H9 (cell line): Measurements from ENCODE around the gene HMG20B. TPM values are rescaled to one million over a fixed set of nuclear protein-coding genes. Genes with fewer than 3 reads are reported as not detected.
A peak's percentile ranks its signal among the peaks of the same experiment; 100 is the strongest.

Source experiments
- DNase-seq: peaks from one replicate; pipeline ENCODE4 v3.0.0-alpha.2; 2017
- H2AFZ ChIP-seq: one replicate; pipeline ENCODE4 v1.6.1; 2013; ENCODE audit warnings: mild to moderate bottlenecking, low read length, control low read depth, moderate library complexity
- H2AK5ac ChIP-seq: 2 replicates; pipeline ENCODE4 v1.6.1; 2013; ENCODE audit warnings: low read length, control low read depth, mixed read lengths; ENCODE audit not compliant: insufficient read length
- H2BK120ac ChIP-seq: one replicate; pipeline ENCODE4 v1.6.1; 2013; ENCODE audit warnings: low read depth, mild to moderate bottlenecking, low read length, control low read depth, inconsistent platforms; ENCODE audit not compliant: poor library complexity, severe bottlenecking
- H2BK12ac ChIP-seq: 2 replicates; pipeline ENCODE4 v1.6.1; 2013; ENCODE audit warnings: low read length, control low read depth, mixed read lengths, low read depth; ENCODE audit not compliant: insufficient read length
- H2BK15ac ChIP-seq: 2 replicates; pipeline ENCODE4 v1.6.1; 2013; ENCODE audit warnings: low read depth, low read length, control low read depth
- H2BK20ac ChIP-seq: one replicate; pipeline ENCODE4 v1.6.1; 2013; ENCODE audit warnings: low read depth, mild to moderate bottlenecking, low read length, control low read depth, inconsistent platforms; ENCODE audit not compliant: poor library complexity, severe bottlenecking
- H2BK5ac ChIP-seq: 2 replicates; pipeline ENCODE4 v1.6.1; 2013; ENCODE audit warnings: low read length, control low read depth, mixed read lengths; ENCODE audit not compliant: insufficient read length
- H3K14ac ChIP-seq: 2 replicates; pipeline ENCODE4 v1.6.1; 2013; ENCODE audit warnings: low read length, control low read depth; ENCODE audit not compliant: insufficient read depth
- H3K18ac ChIP-seq: 2 replicates; pipeline ENCODE4 v1.6.1; 2013; ENCODE audit warnings: low read depth, mild to moderate bottlenecking, mixed read lengths, low read length, control low read depth; ENCODE audit not compliant: insufficient read length
- H3K23ac ChIP-seq: 2 replicates; pipeline ENCODE4 v1.6.1; 2013; ENCODE audit warnings: low read length, control low read depth, mixed read lengths, low read depth; ENCODE audit not compliant: insufficient read length
- H3K23me2 ChIP-seq: 2 replicates; pipeline ENCODE4 v1.6.1; 2013; ENCODE audit warnings: low read depth, mild to moderate bottlenecking, mixed read lengths, low read length, control low read depth; ENCODE audit not compliant: insufficient read length, poor library complexity, severe bottlenecking
- H3K27ac ChIP-seq: 2 replicates; pipeline ENCODE4 v1.5.1; 2013; ENCODE audit warnings: low read length, control low read depth, mixed read lengths, low read depth; ENCODE audit not compliant: insufficient read length
- H3K27me3 ChIP-seq: 2 replicates; pipeline ENCODE4 v1.6.1; 2013; ENCODE audit warnings: low read length, control low read depth, inconsistent platforms; ENCODE audit not compliant: insufficient read depth
- H3K4ac ChIP-seq: 2 replicates; pipeline ENCODE4 v1.6.1; 2013; ENCODE audit warnings: low read depth, mild to moderate bottlenecking, control low read depth, inconsistent platforms, low read length, moderate library complexity
- H3K4me1 ChIP-seq: 2 replicates; pipeline ENCODE4 v1.6.1; 2013; ENCODE audit warnings: low read length, control low read depth, inconsistent platforms; ENCODE audit not compliant: insufficient read depth
- H3K4me2 ChIP-seq: 2 replicates; pipeline ENCODE4 v1.6.1; 2013; ENCODE audit warnings: low read length, control low read depth, mixed read lengths; ENCODE audit not compliant: insufficient read length, insufficient read depth
- H3K56ac ChIP-seq: 2 replicates; pipeline ENCODE4 v1.6.1; 2013; ENCODE audit warnings: low read depth, mild to moderate bottlenecking, mixed read lengths, low read length, control low read depth; ENCODE audit not compliant: insufficient read length
- H3K79me1 ChIP-seq: 2 replicates; pipeline ENCODE4 v1.6.1; 2013; ENCODE audit warnings: low read depth, mild to moderate bottlenecking, moderate library complexity, low read length, control low read depth, inconsistent platforms; ENCODE audit not compliant: insufficient read depth, poor library complexity, severe bottlenecking
- H3K79me2 ChIP-seq: 2 replicates; pipeline ENCODE4 v1.6.1; 2013; ENCODE audit warnings: low read length, control low read depth, inconsistent platforms; ENCODE audit not compliant: insufficient read depth
- H3K9ac ChIP-seq: 2 replicates; pipeline ENCODE4 v1.6.1; 2013; ENCODE audit warnings: low read length, control low read depth, mixed read lengths; ENCODE audit not compliant: insufficient read length; ENCODE audit errors: extremely low read depth
- H3K9me3 ChIP-seq: one replicate; pipeline ENCODE4 v1.6.1; 2013; ENCODE audit warnings: low read depth, low read length, inconsistent platforms; ENCODE audit not compliant: control insufficient read depth
- H3T11ph ChIP-seq: one replicate; pipeline ENCODE4 v1.6.1; 2013; ENCODE audit warnings: mild to moderate bottlenecking, low read length, control low read depth, inconsistent platforms
- H4K20me1 ChIP-seq: one replicate; pipeline ENCODE4 v1.6.1; 2013; ENCODE audit not compliant: control insufficient read depth, insufficient read length, insufficient read depth
- H4K5ac ChIP-seq: 2 replicates; pipeline ENCODE4 v1.6.1; 2013; ENCODE audit warnings: low read depth, mild to moderate bottlenecking, mixed read lengths, low read length, control low read depth; ENCODE audit not compliant: insufficient read length
- H4K8ac ChIP-seq: replicated peaks from 2 replicates; pipeline ENCODE4 v1.6.1; 2013; ENCODE audit warnings: low read length, control low read depth, mixed read lengths, low read depth; ENCODE audit not compliant: insufficient read length
- H4K91ac ChIP-seq: 2 replicates; pipeline ENCODE4 v1.6.1; 2013; ENCODE audit warnings: low read depth, mild to moderate bottlenecking, moderate library complexity, mixed read lengths, low read length, control low read depth; ENCODE audit not compliant: insufficient read length
- H3K27ac Mint-ChIP-seq, 3 experiments: 2 replicates in 2 of 3; 3 replicates in 1 of 3; pipeline ENCODE4 v1.8.0; 2020 to 2021; ENCODE audit warnings: mixed read lengths in 3 of 3, mild to moderate bottlenecking in 1 of 3, moderate library complexity in 1 of 3
- H3K27me3 Mint-ChIP-seq: 2 replicates; pipeline ENCODE4 v1.8.0; 2021; ENCODE audit warnings: low read depth, mild to moderate bottlenecking, moderate library complexity, mixed read lengths
- H3K36me3 Mint-ChIP-seq, 3 experiments: 2 replicates in 2 of 3; 3 replicates in 1 of 3; pipeline ENCODE4 v1.8.0; 2020 to 2021; ENCODE audit warnings: low read depth in 3 of 3, mixed read lengths in 3 of 3; ENCODE audit not compliant: insufficient read depth in 1 of 3
- H3K4me1 Mint-ChIP-seq, 2 experiments: 2 replicates each; pipeline ENCODE4 v1.8.0; 2020; ENCODE audit warnings: mixed read lengths in 2 of 2
- H3K4me3 Mint-ChIP-seq, 2 experiments: 2 replicates in 1 of 2; 3 replicates in 1 of 2; pipeline ENCODE4 v1.8.0; 2020 to 2021; ENCODE audit warnings: mild to moderate bottlenecking in 2 of 2, mixed read lengths in 2 of 2, moderate library complexity in 1 of 2
- H3K9me3 Mint-ChIP-seq, 2 experiments: 2 replicates in 1 of 2; 3 replicates in 1 of 2; pipeline ENCODE4 v1.8.0; 2020; ENCODE audit warnings: mild to moderate bottlenecking in 2 of 2, mixed read lengths in 2 of 2, moderate library complexity in 1 of 2
- WGBS: extraction: QIAGEN DNeasy Blood & Tissue Kit; methylation state at CpG from one replicate; pipeline ENCODE4 v1.1.7; 2013; ENCODE audit warnings: missing lambda C conversion rate, low lambda C conversion rate, mixed read lengths; ENCODE audit not compliant: insufficient read length; ENCODE audit errors: extremely low coverage; 5-methylcytosine and 5-hydroxymethylcytosine counted together
- total RNA-seq: library from RNA; stranded (reverse); gene quantifications from 2 replicates; pipeline ENCODE4 v1.2.1, GENCODE V29; 2021
- TF ChIP-seq, protein P1 (sequence below): fragments of 200-600 bp; sonication (generic); conservative IDR thresholded peaks from 3 replicates; pipeline ENCODE4 v1.8.0; 2021; ENCODE audit warnings: antibody characterized with exemption, mild to moderate bottlenecking

The HMG20B gene
- total RNA-seq, 1 experiment from 2014 or later = 58.1 TPM

DNA sequence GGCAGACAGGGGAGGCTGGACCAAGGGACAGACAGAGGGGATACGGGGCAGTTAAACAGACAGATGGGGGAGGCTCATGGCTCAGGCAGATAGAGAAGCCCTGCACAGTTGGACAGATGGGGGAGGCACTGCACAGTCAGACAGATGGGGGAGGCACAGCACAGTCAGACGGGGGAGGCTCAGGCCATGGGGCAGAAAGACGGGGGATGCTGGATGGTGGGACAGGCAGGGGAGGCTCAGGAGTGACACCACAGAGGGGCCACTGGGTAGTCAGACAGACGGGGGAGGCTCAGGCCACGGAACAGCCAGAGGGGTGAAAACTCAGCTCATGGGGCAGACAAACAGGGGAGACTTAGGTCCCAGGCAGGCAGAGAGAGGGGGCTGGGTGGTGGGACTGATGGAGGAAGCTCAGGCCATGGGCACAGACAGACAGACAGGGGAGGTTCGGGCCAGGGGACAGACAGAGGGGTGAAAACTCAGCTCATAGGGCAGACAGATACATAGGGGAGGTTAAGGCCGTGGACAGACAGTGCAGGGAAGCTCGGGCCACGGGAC, 16.2 kb upstream of the HMG20B start:
- no peak overlapping the region for H2BK12ac ChIP-seq
- no peak overlapping the region for H2AFZ ChIP-seq
- H4K5ac ChIP-seq = no peak overlapping the region
- peaks cover 3% of the 10 kb centered on the region for H4K20me1 ChIP-seq
- H3K14ac ChIP-seq = no peak overlapping the region
- H2AK5ac ChIP-seq = no peak overlapping the region
- DNase-seq = no peak
- H3K18ac ChIP-seq = no peak overlapping the region
- no peak overlapping the region for H3K9ac ChIP-seq
- H2BK20ac ChIP-seq = no peak overlapping the region
- no peak overlapping the region for H4K8ac ChIP-seq
- WGBS = no CpG with 5 or more reads among the region's 9 CpGs
- TF ChIP-seq, protein P1, sequence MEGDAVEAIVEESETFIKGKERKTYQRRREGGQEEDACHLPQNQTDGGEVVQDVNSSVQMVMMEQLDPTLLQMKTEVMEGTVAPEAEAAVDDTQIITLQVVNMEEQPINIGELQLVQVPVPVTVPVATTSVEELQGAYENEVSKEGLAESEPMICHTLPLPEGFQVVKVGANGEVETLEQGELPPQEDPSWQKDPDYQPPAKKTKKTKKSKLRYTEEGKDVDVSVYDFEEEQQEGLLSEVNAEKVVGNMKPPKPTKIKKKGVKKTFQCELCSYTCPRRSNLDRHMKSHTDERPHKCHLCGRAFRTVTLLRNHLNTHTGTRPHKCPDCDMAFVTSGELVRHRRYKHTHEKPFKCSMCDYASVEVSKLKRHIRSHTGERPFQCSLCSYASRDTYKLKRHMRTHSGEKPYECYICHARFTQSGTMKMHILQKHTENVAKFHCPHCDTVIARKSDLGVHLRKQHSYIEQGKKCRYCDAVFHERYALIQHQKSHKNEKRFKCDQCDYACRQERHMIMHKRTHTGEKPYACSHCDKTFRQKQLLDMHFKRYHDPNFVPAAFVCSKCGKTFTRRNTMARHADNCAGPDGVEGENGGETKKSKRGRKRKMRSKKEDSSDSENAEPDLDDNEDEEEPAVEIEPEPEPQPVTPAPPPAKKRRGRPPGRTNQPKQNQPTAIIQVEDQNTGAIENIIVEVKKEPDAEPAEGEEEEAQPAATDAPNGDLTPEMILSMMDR = no peak
- H2BK15ac ChIP-seq = no peak overlapping the region
- peaks cover 8% of the 10 kb centered on the region for H3K23me2 ChIP-seq
- H3K4me2 ChIP-seq = peak overlapping the region; percentile 43
- no peak overlapping the region for H3K23ac ChIP-seq
- H4K91ac ChIP-seq = no peak overlapping the region
- no peaks in the 10 kb centered on the region for H3K79me2 ChIP-seq
- Mint-ChIP-seq H3K4me1 (peaks cover 12 to 15% of the 10 kb centered on the region in 2 experiments), H3K27ac (no peak overlapping the region), H3K27me3 (peaks cover 34% of the 10 kb centered on the region), H3K36me3 (0 out of 7 replicates have a peak, but pooled peaks cover 0 to 5% (median 0%) of the 10 kb centered on the region in 3 experiments), H3K4me3 (peak overlapping the region; percentile 86 to 97), H3K9me3 (no peaks in the 10 kb centered on the region)
- H3K9me3 ChIP-seq = no peaks in the 10 kb centered on the region
- H2BK120ac ChIP-seq = no peak overlapping the region
- no peaks in the 10 kb centered on the region; the same call in 1 of the 2 replicates for H3K27me3 ChIP-seq
- H3K56ac ChIP-seq = no peak overlapping the region
- no peaks in the 10 kb centered on the region for H3K79me1 ChIP-seq
- H3K4me1 ChIP-seq = no peaks in the 10 kb centered on the region
- no peak overlapping the region for H2BK5ac ChIP-seq
- H3K4ac ChIP-seq = no peak overlapping the region
- no peak overlapping the region for H3T11ph ChIP-seq
- no peak overlapping the region for H3K27ac ChIP-seq
